IMR-90 (cell line): ENCODE measurements around the gene CLP1. TPM values are rescaled to one million over a fixed set of nuclear protein-coding genes. Genes with fewer than 3 reads are reported as not detected.
A peak's percentile ranks its signal among the peaks of the same experiment; 100 is the strongest.

Source experiments
- ATAC-seq: fragments of 200-7000 bp; cut with Tn5 transposase; 2 replicates; pipeline ENCODE4 v1.9.1; 2020; ENCODE audit warnings: low read depth, mild to moderate bottlenecking, moderate library complexity
- BruUV-seq: library from RNA; stranded (reverse); fragments of 400-500 nt; replicated peaks from 2 replicates; lab custom pipeline; 2021; lab: Mats Ljungman, UMichigan
- CTCF ChIA-PET: fragments of 300-600 bp; formaldehyde crosslinking; extraction: SDS; loops from one replicate; lab custom pipeline; 2021; ENCODE audit warnings: antibody characterized with exemption; lab: Yijun Ruan, JAX
- POLR2A ChIA-PET: fragments of 300-600 bp; sonication (Branson Sonifier 250); formaldehyde crosslinking; loops from one replicate; lab custom pipeline; 2022; ENCODE audit warnings: antibody characterized with exemption; ENCODE audit not compliant: unreplicated experiment; lab: Charles Lee
- DNase-seq: peaks from one replicate; pipeline ENCODE4 v3.0.0; 2013
- H2AFZ ChIP-seq: replicated peaks from 2 replicates; pipeline ENCODE3; 2013; ENCODE audit warnings: low read length, mild to moderate bottlenecking; ENCODE audit not compliant: poor library complexity
- H2AK5ac ChIP-seq: 2 replicates; pipeline ENCODE4 v1.6.1; 2013; ENCODE audit warnings: low read depth, low read length, inconsistent platforms
- H2AK9ac ChIP-seq: replicated peaks from 2 replicates; pipeline ENCODE3; 2013; ENCODE audit warnings: mild to moderate bottlenecking, low read depth, low read length, moderate library complexity; ENCODE audit not compliant: poor library complexity
- H2BK120ac ChIP-seq: 2 replicates; pipeline ENCODE4 v1.6.1; 2013; ENCODE audit warnings: low read depth, low read length, inconsistent platforms
- H2BK15ac ChIP-seq: 3 replicates; pipeline ENCODE4 v1.6.1; 2013; ENCODE audit warnings: low read depth, low read length, inconsistent platforms
- H2BK20ac ChIP-seq: 2 replicates; pipeline ENCODE4 v1.6.1; 2013; ENCODE audit warnings: low read depth, mild to moderate bottlenecking, inconsistent platforms, low read length, moderate library complexity
- H2BK5ac ChIP-seq: 2 replicates; pipeline ENCODE4 v1.6.1; 2013; ENCODE audit warnings: mild to moderate bottlenecking, low read depth, low read length, inconsistent platforms; ENCODE audit not compliant: poor library complexity, severe bottlenecking
- H3K14ac ChIP-seq: replicated peaks from 2 replicates; pipeline ENCODE4 v1.6.1; 2013; ENCODE audit warnings: low read depth, low read length, inconsistent platforms
- H3K18ac ChIP-seq: 2 replicates; pipeline ENCODE4 v1.6.1; 2013; ENCODE audit warnings: low read depth, low read length, control low read depth
- H3K23ac ChIP-seq: 2 replicates; pipeline ENCODE4 v1.6.1; 2013; ENCODE audit warnings: low read depth, low read length, inconsistent platforms
- H3K27ac ChIP-seq: 2 replicates; pipeline ENCODE4 v1.5.1; 2013; ENCODE audit warnings: mild to moderate bottlenecking, control low read depth, low read length; ENCODE audit not compliant: insufficient read depth
- H3K27me3 ChIP-seq: 2 replicates; pipeline ENCODE4 v1.6.1; 2013; ENCODE audit warnings: low read length; ENCODE audit not compliant: control insufficient read depth, insufficient read depth
- H3K36me3 ChIP-seq: 2 replicates; pipeline ENCODE4 v1.6.1; 2013; ENCODE audit warnings: low read length, mixed read lengths; ENCODE audit not compliant: control insufficient read depth, insufficient read depth
- H3K4ac ChIP-seq: 2 replicates; pipeline ENCODE4 v1.6.1; 2013; ENCODE audit warnings: low read depth, low read length, inconsistent platforms
- H3K4me1 ChIP-seq: 2 replicates; pipeline ENCODE4 v1.6.1; 2013; ENCODE audit warnings: low read length, mixed read lengths; ENCODE audit not compliant: control insufficient read depth, insufficient read depth
- H3K4me2 ChIP-seq: 2 replicates; pipeline ENCODE4 v1.6.1; 2013; ENCODE audit warnings: low read depth, mild to moderate bottlenecking, control low read depth, low read length, moderate library complexity
- H3K4me3 ChIP-seq: 2 replicates; pipeline ENCODE4 v1.5.1; 2013; ENCODE audit warnings: low read depth, mild to moderate bottlenecking, control low read depth, low read length, moderate library complexity; ENCODE audit not compliant: insufficient read depth
- H3K56ac ChIP-seq: 2 replicates; pipeline ENCODE4 v1.6.1; 2013; ENCODE audit warnings: low read length, inconsistent platforms; ENCODE audit not compliant: insufficient read depth; ENCODE audit errors: extremely low read depth
- H3K79me1 ChIP-seq, 2 experiments: 2 replicates each; pipeline ENCODE4 v1.6.1; 2013; ENCODE audit warnings: low read length in 2 of 2, inconsistent platforms in 1 of 2, low read depth in 1 of 2
- H3K9ac ChIP-seq: 2 replicates; pipeline ENCODE4 v1.6.1; 2013; ENCODE audit warnings: low read depth, low read length, control low read depth
- H3K9me1 ChIP-seq: 2 replicates; pipeline ENCODE4 v1.6.1; 2013; ENCODE audit warnings: low read length, inconsistent platforms; ENCODE audit not compliant: insufficient read depth
- H3K9me3 ChIP-seq: 2 replicates; pipeline ENCODE4 v1.6.1; 2013; ENCODE audit warnings: low read length; ENCODE audit not compliant: control insufficient read depth, insufficient read depth
- H4K20me1 ChIP-seq: 2 replicates; pipeline ENCODE4 v1.6.1; 2013; ENCODE audit warnings: low read length, inconsistent platforms; ENCODE audit not compliant: insufficient read depth
- H4K5ac ChIP-seq: 2 replicates; pipeline ENCODE4 v1.6.1; 2013; ENCODE audit warnings: mild to moderate bottlenecking, low read depth, low read length, control low read depth
- H4K8ac ChIP-seq, 2 experiments: 2 replicates each; pipeline ENCODE4 v1.6.1; 2013; ENCODE audit warnings: low read depth in 2 of 2, low read length in 2 of 2, control low read depth in 1 of 2, inconsistent platforms in 1 of 2
- H4K91ac ChIP-seq: 2 replicates; pipeline ENCODE4 v1.6.1; 2013; ENCODE audit warnings: low read depth, low read length, inconsistent platforms; ENCODE audit not compliant: insufficient read depth
- CTCF ChIP-seq: conservative IDR thresholded peaks from 2 replicates; pipeline ENCODE4 v1.5.1; 2012; ENCODE audit warnings: mild to moderate bottlenecking, low read depth, low read length, improper control_type of control experiment
- RCOR1 ChIP-seq: IDR thresholded peaks from 2 replicates; pipeline ENCODE4 v1.6.1; 2012; ENCODE audit warnings: mild to moderate bottlenecking, low read length, improper control_type of control experiment; ENCODE audit not compliant: insufficient replicate concordance
- WGBS, 2 experiments: methylation state at CpG; one replicate each; pipeline versions ENCODE4 v1.1.5 to v1.1.7; 2013; ENCODE audit warnings: missing lambda C conversion rate in 2 of 2; ENCODE audit not compliant: insufficient read length in 1 of 2; ENCODE audit errors: extremely low coverage in 2 of 2; 5-methylcytosine and 5-hydroxymethylcytosine counted together
- dilution Hi-C: fragments of 300-500 bp; cut with HindIII; formaldehyde crosslinking; loops from one replicate; pipeline ENCODE4 v1.14.3; 2018; ENCODE audit warnings: low sequenced_read_pairs; ENCODE audit not compliant: unreplicated experiment
- in situ Hi-C: fragments of 300-500 bp; cut with MboI; formaldehyde crosslinking; loops from 3 replicates; pipeline ENCODE4 v1.14.3; 2019; ENCODE audit warnings: low sequenced_read_pairs, inconsistent platforms, mixed read lengths
- intact Hi-C: fragments of 100-400 bp; cut with micrococcal nuclease; formaldehyde crosslinking; loops from 2 replicates; pipeline ENCODE4 v1.10.0; 2022
- polyA plus RNA-seq, 3 experiments: library from polyadenylated mRNA; depleted of rRNA; stranded (reverse); fragments of >200 nt; gene quantifications; 2 replicates each; pipeline ENCODE4 v1.2.3, GENCODE V29; 2012; ENCODE audit warnings: low replicate concordance in 1 of 3
- total RNA-seq: library from RNA; depleted of rRNA; stranded (reverse); fragments of >200 nt; gene quantifications from 2 replicates; pipeline ENCODE4 v1.2.3, GENCODE V29; 2012

CLP1 gene
- total and polyA plus RNA-seq, 2 of the 4 experiments (the other 2 are of a cell fraction): 16.5 to 24.0 TPM

- Histone ChIP-seq H3K79me1 (peaks cover 23 to 61% of the 10 kb centered on the region in 2 experiments), H3K27ac (peak overlapping the region; percentile 97), H2AK9ac (peak overlapping the region; percentile 100), H3K4me2 (peak overlapping the region; percentile 81), H4K20me1 (peaks cover 50% of the 10 kb centered on the region), H4K5ac (no peak overlapping the region), H4K8ac (peak overlapping the region; percentile 90 to 97; a peak in 3 of 4 replicates), H3K36me3 (peaks cover 1% of the 10 kb centered on the region; the same call in 1 of the 2 replicates), H3K4ac (peak overlapping the region; percentile 100), H3K56ac (peak overlapping the region; percentile 81), H4K91ac (peak overlapping the region; percentile 100), H2BK20ac (peak overlapping the region; percentile 34; the same call in 1 of the 2 replicates), H2BK120ac (peak overlapping the region; percentile 69), H2BK5ac (peak overlapping the region; percentile 98), H3K9me1 (peaks cover 14% of the 10 kb centered on the region), H3K18ac (peak overlapping the region; percentile 7; the same call in 1 of the 2 replicates), H3K14ac (peak overlapping the region; percentile 100), H2AK5ac (peak overlapping the region; percentile 98), H3K9ac (peak overlapping the region; percentile 100), H3K4me3 (peak overlapping the region; percentile 96), H2BK15ac (no peak overlapping the region), H3K9me3 (no peaks in the 10 kb centered on the region), H2AFZ (peak overlapping the region; percentile 99), H3K23ac (peak overlapping the region; percentile 100), H3K4me1 (peaks cover 14% of the 10 kb centered on the region), H3K27me3 (peaks cover 3% of the 10 kb centered on the region; the same call in 1 of the 2 replicates)
- ATAC-seq: peak; percentile 33
- TF ChIP-seq CTCF (0 out of 2 replicates have a peak, but pooled peaks have one; percentile 1), RCOR1 (no peak)
- WGBS, 2 experiments: 0% methylated on average over 1 of the region's 15 CpGs; no CpG with 5 or more reads in 1 of the 2 experiments
- dilution Hi-C loops (no loop called here), in situ Hi-C loops (loop anchor here (5.0 to 10.0 kb wide), 3 partner anchors 72 to 185 kb away; partner anchors contain the start of gene UBE2L6), intact Hi-C loops (no loop called here)
- no TSS peak for BruUV-seq
- ChIA-PET POLR2A (interaction anchor here (1.0 kb wide), 1 partner anchor 72 kb away, joined by 4 read pairs; the partner anchor contains the start of gene UBE2L6), CTCF (interaction anchor here (0.5 to 3.3 kb wide), 7 partner anchors 23 to 314 kb away, joined by 3 to 34 read pairs (median 4); partner anchors contain the start of gene UBE2L6)
- DNase-seq: peak; percentile 57
Measured at GRCh38 chr11:57639321-57640067, 18.1 kb upstream of the CLP1 start.
